Caki2 (cell line): Measurements from ENCODE around the gene MAST3. TPM values are rescaled to one million over a fixed set of nuclear protein-coding genes. Genes with fewer than 3 reads are reported as not detected.

Experiments used
- DNase-seq: peaks from one replicate; pipeline ENCODE4 v3.0.0-alpha.2; 2015; ENCODE audit warnings: low read depth
- in situ Hi-C: cut with HindIII; loops from 2 replicates; pipeline ENCODE4 v1.10.0; 2016; ENCODE audit warnings: low sequenced_read_pairs, low pct_unique_long_range_greater_than_20kb, mixed read lengths
- total RNA-seq: library from RNA; depleted of rRNA; stranded (reverse); fragments of >200 nt; shearing (Covaris generic); gene quantifications from 2 replicates; pipeline ENCODE4 v1.2.3, GENCODE V29; 2014; ENCODE audit warnings: low replicate concordance; rRNA removed

Gene MAST3
- total RNA-seq = 1.8 and 5.5 TPM in 2 replicates

- in situ Hi-C loops = no loop called here
- DNase-seq = peak; percentile 57
These were observed at the start of gene MAST3 for GRCh38 chr19:18097217-18097992. Gene MAST3, plus strand, starts transcription at chr19:18097778. Its CDS starts 15 bp downstream, at chr19:18097793.

GRCh38 chr19:18049385-18049784, 48.2 kb upstream of the MAST3 start:
- in situ Hi-C loops = no loop called here
- DNase-seq = no peak

GRCh38 chr19:18051887-18052286, 45.7 kb upstream of the MAST3 start:
- no peak for DNase-seq
- in situ Hi-C loops = no loop called here

- in situ Hi-C loops = no loop called here
- DNase-seq = no peak
These were observed 43.9 kb upstream of the MAST3 start for GRCh38 chr19:18053576-18054219.

GRCh38 chr19:18055967-18056366, 41.6 kb upstream of the MAST3 start:
- in situ Hi-C loops = no loop called here
- DNase-seq = no peak

GRCh38 chr19:18057557-18057956, 40.0 kb upstream of the MAST3 start:
- in situ Hi-C loops = no loop called here
- no peak for DNase-seq

GRCh38 chr19:18058208-18059009, 39.2 kb upstream of the MAST3 start:
- in situ Hi-C loops = no loop called here
- peak; percentile 61 for DNase-seq

- in situ Hi-C loops = no loop called here
- DNase-seq = no peak
These were observed 38.3 kb upstream of the MAST3 start for GRCh38 chr19:18059297-18059696.

GRCh38 chr19:18059902-18060301, 37.7 kb upstream of the MAST3 start:
- in situ Hi-C loops = no loop called here
- no peak for DNase-seq

GRCh38 chr19:18060472-18060871, 37.1 kb upstream of the MAST3 start:
- in situ Hi-C loops = no loop called here
- DNase-seq = no peak

- in situ Hi-C loops = no loop called here
- no peak for DNase-seq
These were observed 35.5 kb upstream of the MAST3 start for GRCh38 chr19:18062028-18062427.

- in situ Hi-C loops = no loop called here
- DNase-seq = peak; percentile 71
These were observed 34.1 kb upstream of the MAST3 start for GRCh38 chr19:18063463-18063862.

GRCh38 chr19:18065173-18065495, 32.4 kb upstream of the MAST3 start:
- DNase-seq = no peak
- in situ Hi-C loops = no loop called here

- DNase-seq = no peak
- in situ Hi-C loops = no loop called here
These were observed 29.2 kb upstream of the MAST3 start for GRCh38 chr19:18068395-18068794.

GRCh38 chr19:18069383-18069782, 28.2 kb upstream of the MAST3 start:
- no peak for DNase-seq
- in situ Hi-C loops = no loop called here

- in situ Hi-C loops = no loop called here
- DNase-seq = no peak
These were observed 27.4 kb upstream of the MAST3 start for GRCh38 chr19:18070181-18070580.

- no peak for DNase-seq
- in situ Hi-C loops = no loop called here
These were observed 25.2 kb upstream of the MAST3 start for GRCh38 chr19:18072335-18072734.

- in situ Hi-C loops = no loop called here
- no peak for DNase-seq
These were observed 24.4 kb upstream of the MAST3 start for GRCh38 chr19:18073197-18073596.

GRCh38 chr19:18074192-18074591, 23.4 kb upstream of the MAST3 start:
- no peak for DNase-seq
- in situ Hi-C loops = no loop called here
